ENCODE measurements around the gene OR8H3. TPM values are rescaled to one million over a fixed set of nuclear protein-coding genes. Genes with fewer than 3 reads are reported as not detected.

The OR8H3 gene
- total and polyA plus RNA-seq, 4 donors: not detected

DNA sequence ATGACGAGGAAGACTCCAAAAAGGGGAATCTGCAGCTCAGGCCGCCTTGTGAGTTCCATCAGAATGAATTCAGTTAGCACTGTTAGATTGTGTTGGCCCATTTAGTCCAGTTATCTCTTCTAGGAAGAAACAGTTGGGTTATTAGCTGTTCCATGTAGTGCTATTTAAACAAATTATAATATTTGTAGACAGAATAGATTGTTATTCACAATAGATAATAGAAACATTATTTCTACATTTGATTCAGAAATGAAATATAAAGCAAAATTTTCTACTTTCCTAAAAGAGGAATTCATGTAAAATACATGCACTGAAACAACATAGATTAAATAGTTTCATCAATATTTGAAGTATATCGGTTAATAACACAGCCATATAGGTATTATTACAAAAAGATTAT lies 38.0 kb downstream of the OR8H3 start, which contains the start of gene OR8K5:
Gene OR8K5, minus strand, starts transcription at position 101 of the 400 bp plus-strand sequence. Its CDS starts 0 bp downstream, at position 101.
- no peaks in the 10 kb centered on the region for H3K4me1 ChIP-seq (ENCODE audit: control insufficient read depth in 4 of 4, insufficient read depth in 4 of 4, low read length in 3 of 4)
- H3K36me3 ChIP-seq (ENCODE audit: control insufficient read depth in 4 of 4, insufficient read depth in 3 of 4, low read depth in 1 of 4, low read length in 3 of 4): no peaks in the 10 kb centered on the region
- 73% methylated on average over 3 of the region's 3 CpGs for WGBS
- no peak within 1 kb of the TSS for H3K27ac ChIP-seq (ENCODE audit: low read depth in 1 of 2, low read length in 2 of 2)
- H3K4me3 ChIP-seq (ENCODE audit: low read depth in 1 of 3, low read length in 3 of 3): no peak within 1 kb of the TSS
- peaks cover 0 to 5% (median 3%) of the 10 kb centered on the region in 4 donors for H3K9me3 ChIP-seq (ENCODE audit: control insufficient read depth in 4 of 4, low read length in 3 of 4)
- DNase-seq (ENCODE audit: low spot score): no peak
- no peak within 1 kb of the TSS for H3K9ac ChIP-seq (ENCODE audit: low read depth in 1 of 2, low read length in 2 of 2)
- no peak for TF ChIP-seq RAD21 (IDR thresholded peaks at IDR 0.05)
- TF ChIP-seq, protein P1, sequence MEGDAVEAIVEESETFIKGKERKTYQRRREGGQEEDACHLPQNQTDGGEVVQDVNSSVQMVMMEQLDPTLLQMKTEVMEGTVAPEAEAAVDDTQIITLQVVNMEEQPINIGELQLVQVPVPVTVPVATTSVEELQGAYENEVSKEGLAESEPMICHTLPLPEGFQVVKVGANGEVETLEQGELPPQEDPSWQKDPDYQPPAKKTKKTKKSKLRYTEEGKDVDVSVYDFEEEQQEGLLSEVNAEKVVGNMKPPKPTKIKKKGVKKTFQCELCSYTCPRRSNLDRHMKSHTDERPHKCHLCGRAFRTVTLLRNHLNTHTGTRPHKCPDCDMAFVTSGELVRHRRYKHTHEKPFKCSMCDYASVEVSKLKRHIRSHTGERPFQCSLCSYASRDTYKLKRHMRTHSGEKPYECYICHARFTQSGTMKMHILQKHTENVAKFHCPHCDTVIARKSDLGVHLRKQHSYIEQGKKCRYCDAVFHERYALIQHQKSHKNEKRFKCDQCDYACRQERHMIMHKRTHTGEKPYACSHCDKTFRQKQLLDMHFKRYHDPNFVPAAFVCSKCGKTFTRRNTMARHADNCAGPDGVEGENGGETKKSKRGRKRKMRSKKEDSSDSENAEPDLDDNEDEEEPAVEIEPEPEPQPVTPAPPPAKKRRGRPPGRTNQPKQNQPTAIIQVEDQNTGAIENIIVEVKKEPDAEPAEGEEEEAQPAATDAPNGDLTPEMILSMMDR (IDR thresholded peaks at IDR 0.05; ENCODE audit: low read depth, low read length, missing input control): no peak
- no peak for TF ChIP-seq YY1 (IDR thresholded peaks at IDR 0.05)
- TF ChIP-seq ZBTB33 (IDR thresholded peaks at IDR 0.05): no peak
- TF ChIP-seq JUND (IDR thresholded peaks at IDR 0.05): no peak
- TF ChIP-seq NR2F2 (IDR thresholded peaks at IDR 0.05): no peak
- TF ChIP-seq EGR1 (IDR thresholded peaks at IDR 0.05; ENCODE audit: low read depth in 2 of 2): no peak
- no peak for TF ChIP-seq SP1 (IDR thresholded peaks at IDR 0.05)
- no peak for TF ChIP-seq MAX (IDR thresholded peaks at IDR 0.05)
- TF ChIP-seq TAF1 (conservative IDR thresholded peaks at IDR 0.05): no peak
- TF ChIP-seq FOXA1 (IDR thresholded peaks at IDR 0.05): no peak
- no peaks in the 10 kb centered on the region for H3K27me3 ChIP-seq (ENCODE audit: control insufficient read depth in 4 of 4, insufficient read depth in 4 of 4, low read length in 3 of 4)

DNA sequence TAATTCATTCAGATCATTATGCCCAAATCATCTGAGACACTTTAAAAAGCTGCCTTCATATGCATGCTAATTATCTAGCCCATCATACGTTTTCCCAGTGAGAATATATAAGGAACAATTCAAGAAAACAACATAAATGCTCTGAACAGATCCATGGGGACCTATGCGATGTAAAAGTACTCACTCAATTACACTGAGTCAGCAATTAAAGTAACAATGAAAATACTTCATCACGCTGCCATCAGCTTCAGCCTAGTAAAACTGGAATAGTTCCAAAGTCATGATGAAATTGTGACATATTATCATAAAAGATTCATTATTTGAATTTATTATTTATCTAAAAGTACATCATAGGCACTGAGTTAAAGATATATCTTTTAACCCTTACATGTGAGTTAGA lies 41.6 kb downstream of the OR8H3 start:
- no peaks in the 10 kb centered on the region for H3K36me3 ChIP-seq (ENCODE audit: control insufficient read depth in 4 of 4, insufficient read depth in 3 of 4, low read depth in 1 of 4, low read length in 3 of 4)
- H3K9ac ChIP-seq (ENCODE audit: low read depth in 1 of 2, low read length in 2 of 2): no peak overlapping the region
- H3K27me3 ChIP-seq (ENCODE audit: control insufficient read depth in 4 of 4, insufficient read depth in 4 of 4, low read length in 3 of 4): no peaks in the 10 kb centered on the region
- 60% methylated on average over 3 of the region's 3 CpGs for WGBS
- no peaks in the 10 kb centered on the region for H3K9me3 ChIP-seq (ENCODE audit: control insufficient read depth in 4 of 4, low read length in 3 of 4)
- no peak overlapping the region for H3K4me3 ChIP-seq (ENCODE audit: low read depth in 1 of 3, low read length in 3 of 3)
- no peaks in the 10 kb centered on the region for H3K4me1 ChIP-seq (ENCODE audit: control insufficient read depth in 4 of 4, insufficient read depth in 4 of 4, low read length in 3 of 4)
- H3K27ac ChIP-seq (ENCODE audit: low read depth in 1 of 2, low read length in 2 of 2): no peak overlapping the region
- no peak for DNase-seq (ENCODE audit: low spot score)
- TF ChIP-seq FOXA1 (IDR thresholded peaks at IDR 0.05) (no peak), RXRA (IDR thresholded peaks at IDR 0.05) (no peak), NR2F2 (IDR thresholded peaks at IDR 0.05) (no peak), HNF4A (conservative IDR thresholded peaks at IDR 0.05) (no peak), JUND (IDR thresholded peaks at IDR 0.05) (no peak)
- TF ChIP-seq, protein P1 (IDR thresholded peaks at IDR 0.05; ENCODE audit: low read depth, low read length, missing input control): no peak

Measured in liver (tissue), 9 donors.